ENCODE measurements around the gene NAA10.
A peak's percentile ranks its signal among the peaks of the same experiment; 100 is the strongest.

NAA10 gene

GRCh38 chrX:153947009-153947769 is 12.4 kb upstream of the NAA10 start:
- Histone ChIP-seq H3K9me3 (ENCODE audit: control insufficient read depth, insufficient read depth, low read length) (no peaks in the 10 kb centered on the region; the same call in 1 of the 2 replicates), H3K36me3 (ENCODE audit: control insufficient read depth, insufficient read depth, low read length) (peaks cover 47% of the 10 kb centered on the region), H3K27ac (ENCODE audit: low read depth, low read length) (peak overlapping the region; percentile 60), H3K4me3 (ENCODE audit: low read depth, low read length) (no peak overlapping the region), H3K27me3 (ENCODE audit: control insufficient read depth, insufficient read depth, low read length) (no peaks in the 10 kb centered on the region), H3K9ac (ENCODE audit: low read depth, low read length) (no peak overlapping the region), H3K4me1 (ENCODE audit: control insufficient read depth, insufficient read depth, low read length) (peaks cover 3% of the 10 kb centered on the region; the same call in 1 of the 2 replicates)

GRCh38 chrX:153945956-153946943 is 11.4 kb upstream of the NAA10 start:
- no peaks in the 10 kb centered on the region for H3K27me3 ChIP-seq (ENCODE audit: control insufficient read depth, insufficient read depth, low read length)
- H3K4me1 ChIP-seq (ENCODE audit: control insufficient read depth, insufficient read depth, low read length): peaks cover 3% of the 10 kb centered on the region; the same call in 1 of the 2 replicates
- peaks cover 38% of the 10 kb centered on the region for H3K36me3 ChIP-seq (ENCODE audit: control insufficient read depth, insufficient read depth, low read length)
- H3K9me3 ChIP-seq (ENCODE audit: control insufficient read depth, insufficient read depth, low read length): no peaks in the 10 kb centered on the region; the same call in 1 of the 2 replicates
- H3K4me3 ChIP-seq (ENCODE audit: low read depth, low read length): no peak overlapping the region
- H3K9ac ChIP-seq (ENCODE audit: low read depth, low read length): no peak overlapping the region
- H3K27ac ChIP-seq (ENCODE audit: low read depth, low read length): no peak overlapping the region

GRCh38 chrX:153944800-153945150 is 9.9 kb upstream of the NAA10 start:
- Histone ChIP-seq H3K27ac (ENCODE audit: low read depth, low read length) (no peak overlapping the region), H3K36me3 (ENCODE audit: control insufficient read depth, insufficient read depth, low read length) (peaks cover 23% of the 10 kb centered on the region), H3K9ac (ENCODE audit: low read depth, low read length) (no peak overlapping the region), H3K4me3 (ENCODE audit: low read depth, low read length) (no peak overlapping the region), H3K9me3 (ENCODE audit: control insufficient read depth, insufficient read depth, low read length) (no peaks in the 10 kb centered on the region; the same call in 1 of the 2 replicates), H3K4me1 (ENCODE audit: control insufficient read depth, insufficient read depth, low read length) (peaks cover 3% of the 10 kb centered on the region; the same call in 1 of the 2 replicates), H3K27me3 (ENCODE audit: control insufficient read depth, insufficient read depth, low read length) (no peaks in the 10 kb centered on the region)

- Histone ChIP-seq H3K4me3 (ENCODE audit: low read depth, low read length) (peak within 1 kb of the TSS; percentile 44; the same call in 1 of the 2 replicates), H3K36me3 (ENCODE audit: control insufficient read depth, insufficient read depth, low read length) (peaks cover 18% of the 10 kb centered on the region), H3K9me3 (ENCODE audit: control insufficient read depth, insufficient read depth, low read length) (peaks cover 2% of the 10 kb centered on the region; the same call in 1 of the 2 replicates), H3K9ac (ENCODE audit: low read depth, low read length) (no peak within 1 kb of the TSS), H3K27ac (ENCODE audit: low read depth, low read length) (no peak within 1 kb of the TSS), H3K27me3 (ENCODE audit: control insufficient read depth, insufficient read depth, low read length) (no peaks in the 10 kb centered on the region), H3K4me1 (ENCODE audit: control insufficient read depth, insufficient read depth, low read length) (peaks cover 3% of the 10 kb centered on the region; the same call in 1 of the 2 replicates)
Measured at GRCh38 chrX:153944140-153944799, 9.4 kb upstream of the NAA10 start, which contains the start of gene RENBP. RENBP (minus strand) TSS chrX:153944643; CDS start chrX:153944610, 33 bp downstream.

GRCh38 chrX:153941336-153942252 is 6.8 kb upstream of the NAA10 start:
- peak overlapping the region; percentile 23; the same call in 1 of the 2 replicates for H3K9ac ChIP-seq (ENCODE audit: low read depth, low read length)
- no peaks in the 10 kb centered on the region for H3K36me3 ChIP-seq (ENCODE audit: control insufficient read depth, insufficient read depth, low read length)
- H3K9me3 ChIP-seq (ENCODE audit: control insufficient read depth, insufficient read depth, low read length): peaks cover 11% of the 10 kb centered on the region
- H3K27ac ChIP-seq (ENCODE audit: low read depth, low read length): peak overlapping the region; percentile 54
- H3K27me3 ChIP-seq (ENCODE audit: control insufficient read depth, insufficient read depth, low read length): no peaks in the 10 kb centered on the region
- 0 out of 2 replicates have a peak overlapping the region, but pooled peaks have one; percentile 39 for H3K4me3 ChIP-seq (ENCODE audit: low read depth, low read length)
- peaks cover 3% of the 10 kb centered on the region; the same call in 1 of the 2 replicates for H3K4me1 ChIP-seq (ENCODE audit: control insufficient read depth, insufficient read depth, low read length)

GRCh38 chrX:153939573-153939972 is 4.7 kb upstream of the NAA10 start:
- Histone ChIP-seq H3K36me3 (ENCODE audit: control insufficient read depth, insufficient read depth, low read length) (no peaks in the 10 kb centered on the region), H3K27me3 (ENCODE audit: control insufficient read depth, insufficient read depth, low read length) (no peaks in the 10 kb centered on the region), H3K4me3 (ENCODE audit: low read depth, low read length) (peak overlapping the region; percentile 9; the same call in 1 of the 2 replicates), H3K4me1 (ENCODE audit: control insufficient read depth, insufficient read depth, low read length) (peaks cover 3% of the 10 kb centered on the region; the same call in 1 of the 2 replicates), H3K9ac (ENCODE audit: low read depth, low read length) (no peak overlapping the region), H3K27ac (ENCODE audit: low read depth, low read length) (no peak overlapping the region), H3K9me3 (ENCODE audit: control insufficient read depth, insufficient read depth, low read length) (peaks cover 13% of the 10 kb centered on the region)

GRCh38 chrX:153938226-153938786 is 3.5 kb upstream of the NAA10 start:
- Histone ChIP-seq H3K9me3 (ENCODE audit: control insufficient read depth, insufficient read depth, low read length) (peaks cover 17% of the 10 kb centered on the region), H3K36me3 (ENCODE audit: control insufficient read depth, insufficient read depth, low read length) (no peaks in the 10 kb centered on the region), H3K9ac (ENCODE audit: low read depth, low read length) (no peak overlapping the region), H3K4me1 (ENCODE audit: control insufficient read depth, insufficient read depth, low read length) (no peaks in the 10 kb centered on the region; the same call in 1 of the 2 replicates), H3K27ac (ENCODE audit: low read depth, low read length) (no peak overlapping the region), H3K4me3 (ENCODE audit: low read depth, low read length) (no peak overlapping the region), H3K27me3 (ENCODE audit: control insufficient read depth, insufficient read depth, low read length) (no peaks in the 10 kb centered on the region)

- Histone ChIP-seq H3K36me3 (ENCODE audit: control insufficient read depth, insufficient read depth, low read length) (peaks cover 7% of the 10 kb centered on the region), H3K9ac (ENCODE audit: low read depth, low read length) (no peak overlapping the region), H3K27ac (ENCODE audit: low read depth, low read length) (no peak overlapping the region), H3K9me3 (ENCODE audit: control insufficient read depth, insufficient read depth, low read length) (peaks cover 20% of the 10 kb centered on the region), H3K4me3 (ENCODE audit: low read depth, low read length) (no peak overlapping the region), H3K4me1 (ENCODE audit: control insufficient read depth, insufficient read depth, low read length) (no peaks in the 10 kb centered on the region; the same call in 1 of the 2 replicates), H3K27me3 (ENCODE audit: control insufficient read depth, insufficient read depth, low read length) (no peaks in the 10 kb centered on the region)
Measured at GRCh38 chrX:153937056-153937455, 2.2 kb upstream of the NAA10 start.

GRCh38 chrX:153935326-153935851 is 552 bp upstream of the NAA10 start:
- no peaks in the 10 kb centered on the region for H3K27me3 ChIP-seq (ENCODE audit: control insufficient read depth, insufficient read depth, low read length)
- peaks cover 22% of the 10 kb centered on the region for H3K36me3 ChIP-seq (ENCODE audit: control insufficient read depth, insufficient read depth, low read length)
- no peak overlapping the region for H3K9ac ChIP-seq (ENCODE audit: low read depth, low read length)
- peak overlapping the region; percentile 53 for H3K4me3 ChIP-seq (ENCODE audit: low read depth, low read length)
- peak overlapping the region; percentile 33 for H3K27ac ChIP-seq (ENCODE audit: low read depth, low read length)
- H3K4me1 ChIP-seq (ENCODE audit: control insufficient read depth, insufficient read depth, low read length): no peaks in the 10 kb centered on the region; the same call in 1 of the 2 replicates
- peaks cover 30% of the 10 kb centered on the region for H3K9me3 ChIP-seq (ENCODE audit: control insufficient read depth, insufficient read depth, low read length)

Data from HUES48 (cell line).